Measurements from ENCODE around the gene IL17RD. TPM values are rescaled to one million over a fixed set of nuclear protein-coding genes. Genes with fewer than 3 reads are reported as not detected.

The IL17RD gene
- total and polyA plus RNA-seq, 8 donors: 0.25 to 10.1 (median 1.3) TPM; not detected in 1

- no peaks in the 10 kb centered on the region for H3K36me3 ChIP-seq
- no peaks in the 10 kb centered on the region for H3K9me3 ChIP-seq
- no peak for TF ChIP-seq POLR2AphosphoS5 (IDR thresholded peaks at IDR 0.05)
- TF ChIP-seq POLR2A (IDR thresholded peaks at IDR 0.05): no peak
- TF ChIP-seq CTCF (IDR thresholded peaks at IDR 0.05): no peak
- no peak for TF ChIP-seq EP300 (IDR thresholded peaks at IDR 0.05)
- H3K4me3 ChIP-seq: no peak overlapping the region
- H3K27me3 ChIP-seq: peaks cover 0 to 36% (median 12%) of the 10 kb centered on the region in 3 donors
- H3K27ac ChIP-seq: no peak overlapping the region
- no peak for DNase-seq
- WGBS, 5 donors: 54 to 77% (median 75%) methylated on average over 2 of the region's 2 CpGs
- intact Hi-C loops (cut with DNase I; ENCODE audit: low total_unique reads): no loop called here
- peaks cover 12 to 33% (median 26%) of the 10 kb centered on the region in 4 donors for H3K4me1 ChIP-seq
These were observed 3.0 kb upstream of the IL17RD start for GRCh38 chr3:57168151-57168550.

GRCh38 chr3:57166660-57167059 is 1.5 kb upstream of the IL17RD start:
- peaks cover 0 to 45% (median 12%) of the 10 kb centered on the region in 3 donors for H3K27me3 ChIP-seq
- intact Hi-C loops (cut with DNase I; ENCODE audit: low total_unique reads): no loop called here
- no peak for DNase-seq
- H3K4me1 ChIP-seq: peaks cover 12 to 35% (median 26%) of the 10 kb centered on the region in 4 donors
- H3K9me3 ChIP-seq: no peaks in the 10 kb centered on the region
- no peak overlapping the region for H3K4me3 ChIP-seq
- H3K27ac ChIP-seq: no peak overlapping the region
- WGBS, 5 donors: 52 to 72% (median 64%) methylated on average over 2 of the region's 2 CpGs
- no peak for TF ChIP-seq CTCF (IDR thresholded peaks at IDR 0.05)
- TF ChIP-seq POLR2A (IDR thresholded peaks at IDR 0.05): no peak
- TF ChIP-seq POLR2AphosphoS5 (IDR thresholded peaks at IDR 0.05): no peak
- no peak for TF ChIP-seq EP300 (IDR thresholded peaks at IDR 0.05)
- no peaks in the 10 kb centered on the region for H3K36me3 ChIP-seq

- DNase-seq: no peak
- H3K9me3 ChIP-seq: no peaks in the 10 kb centered on the region
- peak overlapping the region in 2 of 4 donors; percentile 76 to 89 for H3K4me3 ChIP-seq
- H3K4me1 ChIP-seq: peaks cover 12 to 43% (median 30%) of the 10 kb centered on the region in 4 donors
- intact Hi-C loops (cut with DNase I; ENCODE audit: low total_unique reads): no loop called here
- no peak for TF ChIP-seq POLR2AphosphoS5 (IDR thresholded peaks at IDR 0.05)
- no peak for TF ChIP-seq POLR2A (IDR thresholded peaks at IDR 0.05)
- TF ChIP-seq EP300 (IDR thresholded peaks at IDR 0.05): no peak
- TF ChIP-seq CTCF (IDR thresholded peaks at IDR 0.05): no peak
- WGBS, 5 donors: 9 to 22% (median 18%) methylated on average over 4 of the region's 4 CpGs
- H3K27ac ChIP-seq: no peak overlapping the region
- no peaks in the 10 kb centered on the region for H3K36me3 ChIP-seq
- H3K27me3 ChIP-seq: peaks cover 0 to 45% (median 12%) of the 10 kb centered on the region in 3 donors
These were observed 488 bp upstream of the IL17RD start for GRCh38 chr3:57165641-57166040.

GRCh38 chr3:57164217-57164656 is 916 bp downstream of the IL17RD start:
- H3K9me3 ChIP-seq: no peaks in the 10 kb centered on the region
- peak; percentile 29 to 59 for DNase-seq
- no peak for TF ChIP-seq POLR2AphosphoS5 (IDR thresholded peaks at IDR 0.05)
- no peak for TF ChIP-seq EP300 (IDR thresholded peaks at IDR 0.05)
- TF ChIP-seq POLR2A (IDR thresholded peaks at IDR 0.05): no peak
- no peak for TF ChIP-seq CTCF (IDR thresholded peaks at IDR 0.05)
- peaks cover 9 to 44% (median 31%) of the 10 kb centered on the region in 4 donors for H3K4me1 ChIP-seq
- peaks cover 0 to 45% (median 12%) of the 10 kb centered on the region in 3 donors for H3K27me3 ChIP-seq
- peak overlapping the region; percentile 76 to 97 (median 87) for H3K4me3 ChIP-seq
- no peaks in the 10 kb centered on the region for H3K36me3 ChIP-seq
- intact Hi-C loops (cut with DNase I; ENCODE audit: low total_unique reads): no loop called here
- 3 to 6% (median 6%) methylated on average over 23 to 30 of the region's 30 CpGs for WGBS, 5 donors
- H3K27ac ChIP-seq: peak overlapping the region in 3 of 5 donors; percentile 43 to 78 (median 60)
